GM21786 (cell line): ENCODE results near the gene RASA1.

Source experiments
- ATAC-seq: cut with Tn5 transposase; IDR thresholded peaks from one replicate; pipeline ENCODE4 v1.9.1; 2021; ENCODE audit not compliant: unreplicated experiment

Gene RASA1

DNA sequence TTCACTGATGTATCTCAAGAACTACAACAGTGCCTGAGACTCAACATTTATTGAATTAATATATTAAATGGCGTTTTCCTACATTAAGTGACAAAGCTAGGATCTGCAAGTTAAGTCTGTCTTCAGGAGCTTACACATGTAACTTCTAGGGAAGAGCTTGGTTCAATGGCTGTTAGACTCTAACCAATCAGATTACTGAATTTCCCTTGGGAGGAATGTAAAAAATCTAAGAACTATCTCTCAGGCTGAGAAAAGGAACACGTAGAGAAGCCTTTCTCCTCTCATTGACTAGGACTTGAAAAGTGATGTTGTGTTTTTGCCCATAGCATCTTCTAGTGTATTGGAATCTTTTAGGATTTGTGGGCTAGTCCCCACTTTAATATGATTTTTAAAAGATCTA, 91.4 kb downstream of the RASA1 start:
- ATAC-seq, result no peak

DNA sequence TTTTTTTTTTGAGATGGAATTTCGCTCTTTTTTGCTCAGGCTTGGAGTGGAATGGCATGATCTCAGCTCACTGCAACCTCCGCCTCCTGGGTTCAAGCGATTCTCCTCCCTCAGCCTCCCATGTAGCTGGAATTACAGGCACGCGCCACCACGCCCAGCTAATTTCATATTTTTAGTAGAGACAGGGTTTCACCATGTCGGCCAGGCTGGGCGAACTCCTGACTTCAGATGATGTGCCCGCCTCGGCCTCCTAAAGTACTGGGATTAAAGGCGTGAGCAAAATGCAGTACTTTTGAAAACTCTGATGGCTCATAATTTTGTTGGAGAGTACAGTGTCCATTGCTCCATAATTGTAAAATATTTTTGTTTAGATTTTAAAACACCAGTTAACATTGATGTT, 92.4 kb downstream of the RASA1 start:
- ATAC-seq, result no peak

DNA sequence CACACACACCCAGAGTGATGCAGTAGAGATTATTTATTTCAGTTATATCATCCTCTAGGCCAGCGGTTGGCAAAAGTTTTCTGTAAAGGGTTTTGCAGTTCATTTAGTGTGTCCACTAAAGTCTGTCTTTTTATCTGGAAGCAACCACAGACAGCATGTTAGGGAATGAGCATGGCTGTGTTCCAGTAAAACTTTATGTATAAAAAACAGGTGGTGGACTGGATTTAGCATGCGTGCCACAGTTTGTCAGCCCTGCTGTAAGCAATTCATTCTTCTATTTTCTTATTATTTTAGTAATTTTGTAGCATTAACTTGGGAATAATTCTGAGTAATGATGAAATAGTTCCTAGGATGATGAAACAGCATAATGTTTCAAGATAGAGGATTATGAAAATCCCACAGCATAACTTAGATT, 93.4 kb downstream of the RASA1 start:
- no peak for ATAC-seq

DNA sequence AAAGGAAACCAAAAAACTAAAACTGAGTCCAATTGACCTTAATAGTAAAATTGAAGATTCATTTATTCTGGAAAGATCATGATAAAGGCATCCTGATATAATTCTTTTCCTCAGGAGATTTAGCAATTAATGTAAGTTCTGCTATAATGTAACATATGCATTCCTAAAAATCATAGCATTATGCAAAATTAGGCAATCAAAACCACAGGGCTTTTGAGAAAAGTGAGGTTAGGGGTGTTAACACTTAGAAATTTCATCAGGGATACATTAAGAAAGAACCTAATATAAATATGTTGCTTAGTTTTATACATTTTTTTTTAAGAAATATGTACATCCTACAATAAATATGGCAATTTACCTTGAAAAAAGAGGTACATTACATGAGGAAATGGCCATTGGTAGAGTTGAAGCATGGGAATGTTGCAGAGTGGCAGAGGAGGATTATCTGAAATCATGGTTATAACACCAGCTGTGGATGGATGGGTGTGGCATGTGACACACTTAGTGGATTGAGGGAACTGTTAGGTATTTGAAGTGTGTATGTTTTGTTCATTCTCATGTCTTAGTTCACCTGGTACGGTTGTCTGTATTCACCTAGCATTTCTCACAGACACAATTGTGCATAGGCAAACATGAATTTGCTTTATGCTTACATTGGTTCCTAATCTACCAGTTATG, 94.0 kb downstream of the RASA1 start:
- ATAC-seq, result no peak

DNA sequence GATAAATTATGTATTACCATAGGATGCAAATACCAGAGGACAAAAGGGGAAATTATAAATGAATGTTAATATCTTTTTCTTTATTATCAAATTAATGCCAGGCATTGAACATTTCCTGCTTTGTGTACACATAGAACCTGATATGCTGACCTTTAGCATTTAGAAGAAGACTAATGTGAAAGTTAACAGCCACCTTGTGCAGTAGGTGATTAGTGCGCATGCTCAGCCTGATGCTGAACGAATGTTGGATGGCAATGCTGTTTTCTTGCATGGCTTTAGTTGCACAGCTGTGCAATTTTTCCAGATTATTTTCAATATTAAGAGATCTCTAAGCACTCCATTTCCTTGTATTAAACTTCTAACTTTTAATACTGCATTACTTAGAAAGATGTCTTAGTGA, 99.6 kb downstream of the RASA1 start:
- ATAC-seq, result no peak

DNA sequence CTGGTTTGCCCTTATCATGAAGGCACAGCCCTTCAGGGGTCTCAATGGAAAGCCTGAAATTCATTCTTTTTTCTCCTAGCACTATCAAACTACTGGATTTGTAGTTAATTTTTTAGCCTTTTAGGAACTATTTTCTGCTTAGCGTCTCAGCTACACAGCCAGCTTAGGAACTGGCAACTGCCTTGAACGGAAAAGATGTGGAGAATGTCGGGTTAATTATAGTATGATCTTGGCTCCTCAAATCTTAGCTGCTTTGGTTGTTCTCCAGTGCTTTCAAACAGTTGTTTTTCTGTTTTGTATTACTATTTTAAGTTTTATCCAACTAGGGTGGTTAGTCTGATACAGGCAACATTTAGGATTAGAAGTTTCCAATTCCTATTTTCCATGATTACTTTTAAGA, 100.9 kb downstream of the RASA1 start:
- no peak for ATAC-seq

DNA sequence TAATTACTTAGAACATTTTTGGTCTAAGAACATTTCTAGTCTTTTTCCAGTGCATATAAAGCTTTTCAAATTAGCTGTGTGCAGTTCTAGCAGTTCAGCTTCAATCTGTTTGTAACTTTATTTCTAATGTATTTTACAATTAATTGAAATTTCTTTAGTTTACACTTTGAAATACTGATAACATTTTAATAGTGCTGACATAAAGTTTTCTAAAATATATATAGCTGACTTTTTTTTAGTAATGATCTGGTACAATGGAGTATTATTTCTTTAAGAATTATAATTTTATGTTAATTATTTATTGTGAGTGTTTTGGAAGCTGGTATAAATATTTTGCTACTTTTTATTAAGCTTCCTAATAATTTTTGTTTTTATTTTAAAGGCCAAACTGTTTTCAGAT, 101.7 kb downstream of the RASA1 start:
- no peak for ATAC-seq

DNA sequence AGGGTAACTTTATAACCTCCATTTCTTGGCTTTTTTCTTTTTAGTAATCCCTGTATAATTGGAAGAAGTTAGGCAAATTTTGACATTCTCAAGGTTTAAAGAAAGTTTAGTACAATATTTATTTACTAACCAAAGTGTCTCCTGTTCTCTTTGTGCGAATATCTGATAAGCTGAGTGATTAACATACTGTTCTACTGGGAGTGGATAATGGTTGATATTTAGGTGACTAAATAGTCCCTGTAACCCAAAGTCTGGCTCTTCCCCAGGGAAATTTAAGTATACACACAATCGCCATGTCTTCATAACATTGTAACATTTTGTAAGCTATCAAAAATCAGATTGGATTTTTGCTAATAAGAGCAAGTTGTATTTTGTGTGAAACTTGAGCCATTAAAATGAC, 105.0 kb downstream of the RASA1 start:
- no peak for ATAC-seq

DNA sequence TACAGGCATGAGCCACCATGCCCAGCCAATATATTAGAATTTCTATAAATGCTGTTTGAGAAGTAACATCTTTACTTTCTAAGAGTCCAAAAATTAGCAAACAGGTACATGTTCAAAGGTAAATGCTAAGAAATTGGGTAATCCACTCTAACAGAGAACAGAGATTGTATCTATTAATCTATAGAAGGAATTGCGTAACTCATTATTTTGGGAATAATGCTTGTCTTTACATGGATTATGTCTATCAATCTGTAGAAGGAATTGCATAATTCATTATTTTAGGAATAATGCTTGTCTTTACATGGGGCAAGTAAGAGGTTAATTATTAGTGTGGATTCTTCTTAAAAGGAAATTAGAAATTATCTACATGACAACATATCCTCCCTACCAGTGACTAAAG, 114.5 kb downstream of the RASA1 start:
- ATAC-seq, result no peak

DNA sequence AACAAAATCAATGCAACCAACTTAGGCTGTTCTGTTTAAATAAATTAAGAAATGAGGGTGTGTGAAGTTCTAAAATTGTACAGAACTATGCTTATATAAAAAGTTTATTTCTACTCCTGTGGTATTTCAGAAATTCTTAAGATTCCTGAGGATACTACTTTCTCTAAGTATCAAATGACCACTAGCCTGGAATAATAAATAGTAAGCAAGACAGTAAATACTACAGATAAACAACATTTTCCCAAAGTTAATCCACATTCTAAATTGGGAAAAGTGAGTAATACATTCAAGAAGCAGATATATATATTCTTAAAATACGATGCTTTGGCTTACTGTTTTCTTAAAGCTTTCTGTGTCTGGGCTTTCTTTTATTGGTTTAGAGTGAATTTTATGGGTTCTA, 115.5 kb downstream of the RASA1 start:
- ATAC-seq, result no peak

DNA sequence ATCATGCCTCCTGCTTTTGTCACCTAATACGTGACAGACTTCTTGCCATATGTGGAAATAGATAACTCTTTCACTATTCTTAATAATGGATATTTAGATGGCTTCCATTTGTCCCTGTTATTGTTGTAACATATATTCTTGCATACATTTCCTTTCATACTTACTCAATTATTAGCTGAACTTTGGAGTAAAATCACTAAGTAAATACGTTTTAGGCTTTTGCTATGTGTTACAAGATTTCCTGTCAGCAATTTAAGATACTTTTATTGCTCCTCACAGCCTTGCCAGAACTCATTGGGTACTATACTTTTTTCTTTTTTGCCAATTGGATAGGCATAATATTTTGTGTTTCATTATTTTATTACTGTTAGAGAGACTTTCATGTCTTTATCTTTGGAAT, 118.1 kb downstream of the RASA1 start:
- ATAC-seq, result no peak

DNA sequence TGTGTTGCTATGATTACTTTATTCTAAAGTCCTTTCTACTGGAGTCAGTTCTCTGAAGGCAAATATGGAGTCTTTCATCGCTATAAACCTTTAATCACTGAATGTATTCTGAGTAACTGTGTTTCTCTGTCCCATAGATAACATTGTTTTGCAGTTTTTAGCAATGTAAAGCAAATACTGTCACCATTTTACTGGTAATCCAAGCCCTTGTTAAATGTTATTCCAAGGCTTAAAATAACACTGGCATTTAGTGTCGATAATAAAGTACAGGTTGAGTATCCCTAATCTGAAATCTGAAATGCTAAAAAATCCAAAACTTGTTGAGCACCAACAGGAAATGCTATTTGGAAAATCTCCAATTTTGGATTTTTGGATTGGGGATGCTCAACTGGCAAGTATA, 120.4 kb downstream of the RASA1 start:
- ATAC-seq, result no peak

DNA sequence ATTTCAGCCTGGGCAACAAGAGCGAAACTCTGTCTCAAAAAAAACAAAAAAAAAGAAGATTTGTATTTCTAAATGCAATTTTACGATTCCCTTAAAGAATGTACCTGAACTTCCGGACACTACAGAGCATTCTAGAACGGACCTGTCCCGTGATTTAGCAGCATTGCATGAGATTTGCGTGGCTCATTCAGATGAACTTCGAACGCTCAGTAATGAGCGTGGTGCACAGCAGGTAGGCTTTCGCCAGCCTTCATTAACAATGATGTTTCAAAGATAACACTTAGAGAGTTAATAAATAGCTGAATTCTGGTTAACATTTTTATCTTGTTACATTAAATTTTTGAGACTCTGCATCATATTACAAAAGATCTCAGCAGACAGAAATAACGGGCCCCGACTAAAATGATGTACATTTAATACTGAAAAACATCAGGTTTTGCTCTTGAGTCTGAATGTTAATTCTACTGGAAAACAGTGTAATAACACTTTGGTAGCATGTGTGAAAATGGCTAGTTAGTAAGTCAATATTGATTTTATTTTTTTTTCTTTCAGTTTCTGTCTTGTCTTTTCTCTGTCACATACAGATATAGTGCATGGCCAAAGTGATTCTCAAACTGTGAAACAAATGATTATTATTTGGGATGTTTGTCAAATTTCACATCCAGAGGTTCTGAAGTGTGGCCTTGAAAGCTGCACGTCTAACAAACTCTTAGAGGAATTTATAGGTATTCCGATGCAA, 121.8 kb downstream of the RASA1 start:
- ATAC-seq, result no peak

DNA sequence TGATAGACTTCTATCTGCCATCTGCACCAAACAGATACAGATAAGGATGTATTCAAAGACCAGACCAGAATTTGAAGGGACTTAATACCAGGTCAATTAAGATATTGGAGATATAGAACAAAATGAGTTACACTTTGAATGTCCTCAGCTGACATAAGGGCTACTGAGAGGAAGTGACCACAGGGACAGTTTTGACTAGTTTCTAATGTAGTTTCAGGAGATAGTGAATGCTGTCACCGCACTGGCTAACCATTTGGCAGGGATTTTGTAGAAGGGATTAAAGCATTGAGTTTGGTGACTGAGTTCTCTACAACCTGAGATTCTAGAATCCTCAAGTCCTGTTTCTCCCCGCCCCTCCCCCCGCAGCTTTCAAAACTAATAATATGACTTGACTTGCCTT, 122.4 kb downstream of the RASA1 start:
- ATAC-seq, result no peak

DNA sequence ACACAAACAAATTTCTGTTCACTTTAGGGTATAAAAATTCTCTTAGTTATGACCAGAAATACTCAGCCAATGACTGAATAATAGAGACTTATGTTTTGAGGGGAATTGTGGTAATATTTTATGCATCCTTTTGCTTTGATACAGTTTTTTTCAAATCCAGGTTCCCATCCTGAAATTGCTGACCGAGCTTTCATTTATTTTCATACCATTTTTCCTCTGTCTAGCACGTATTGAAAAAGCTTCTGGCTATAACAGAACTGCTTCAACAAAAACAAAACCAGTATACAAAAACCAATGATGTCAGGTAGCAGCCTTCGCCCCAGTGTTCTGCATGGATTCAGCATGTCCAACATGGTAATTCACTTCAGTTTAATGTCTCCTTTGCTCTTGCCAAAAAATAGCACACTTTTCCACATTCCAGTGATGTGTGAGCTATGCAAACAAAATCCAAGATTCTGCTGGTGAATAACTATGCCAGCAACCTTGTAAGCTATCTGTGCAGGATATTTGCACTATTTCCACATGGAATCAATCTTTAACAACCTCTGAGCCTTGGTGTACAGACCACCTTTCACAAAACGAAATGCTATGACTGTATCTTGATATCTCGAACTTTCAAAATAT, 123.0 kb downstream of the RASA1 start:
- no peak for ATAC-seq

DNA sequence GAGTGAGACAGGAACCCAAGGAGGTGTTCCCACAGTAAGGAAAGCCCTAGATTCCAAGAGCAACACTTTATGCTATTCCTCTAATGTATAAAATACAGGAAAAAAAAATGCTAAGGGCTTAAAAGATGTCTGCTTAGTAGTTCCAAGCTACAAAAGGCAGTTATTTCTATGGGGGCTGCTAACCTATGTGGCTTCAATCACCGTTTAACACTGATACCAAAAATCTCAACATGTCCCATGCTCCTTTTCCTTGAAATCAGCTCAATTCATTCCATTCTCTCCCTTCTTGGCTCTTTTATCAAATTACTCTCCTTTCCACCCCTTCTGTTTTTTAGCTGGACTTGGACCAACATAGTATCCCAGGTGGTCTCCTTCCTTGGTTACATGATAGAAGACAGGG, 124.5 kb downstream of the RASA1 start:
- ATAC-seq, result no peak

DNA sequence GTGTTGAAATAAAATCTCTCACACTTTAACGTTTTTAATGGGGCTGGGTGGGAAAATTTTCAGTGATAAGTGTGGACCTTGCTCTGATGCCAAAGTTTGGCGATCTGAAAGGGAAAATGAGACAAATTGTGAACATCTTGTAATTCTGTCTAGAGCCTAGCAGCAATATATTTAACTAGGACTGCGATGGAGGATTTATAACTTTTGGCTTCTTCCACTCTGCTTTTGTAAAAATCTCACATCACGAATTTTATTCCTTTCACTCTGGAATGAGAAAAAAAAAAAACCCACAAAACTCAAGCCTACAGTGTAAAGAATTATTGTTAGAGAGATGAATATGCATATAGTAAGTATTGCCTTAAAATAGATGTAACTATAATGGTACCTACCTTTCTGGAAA, 125.1 kb downstream of the RASA1 start:
- ATAC-seq, result no peak

DNA sequence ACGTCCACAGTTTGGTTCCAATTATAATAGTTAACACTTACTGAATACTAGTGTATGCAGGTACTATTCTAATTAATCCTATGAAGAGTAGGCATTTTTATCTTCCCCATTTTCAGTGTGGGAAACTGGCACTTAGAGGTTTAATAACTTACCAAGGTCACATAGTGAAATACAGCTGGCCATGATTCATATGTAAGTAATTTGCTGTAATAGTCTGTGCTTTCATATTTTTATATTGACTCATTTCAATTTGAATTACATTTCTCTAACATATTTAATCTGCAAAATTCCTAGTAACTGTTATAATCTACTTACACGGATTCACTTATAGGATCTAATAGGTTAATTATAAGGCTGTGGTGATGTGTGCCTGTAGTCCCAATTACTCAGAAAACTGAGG, 125.6 kb downstream of the RASA1 start:
- no peak for ATAC-seq

DNA sequence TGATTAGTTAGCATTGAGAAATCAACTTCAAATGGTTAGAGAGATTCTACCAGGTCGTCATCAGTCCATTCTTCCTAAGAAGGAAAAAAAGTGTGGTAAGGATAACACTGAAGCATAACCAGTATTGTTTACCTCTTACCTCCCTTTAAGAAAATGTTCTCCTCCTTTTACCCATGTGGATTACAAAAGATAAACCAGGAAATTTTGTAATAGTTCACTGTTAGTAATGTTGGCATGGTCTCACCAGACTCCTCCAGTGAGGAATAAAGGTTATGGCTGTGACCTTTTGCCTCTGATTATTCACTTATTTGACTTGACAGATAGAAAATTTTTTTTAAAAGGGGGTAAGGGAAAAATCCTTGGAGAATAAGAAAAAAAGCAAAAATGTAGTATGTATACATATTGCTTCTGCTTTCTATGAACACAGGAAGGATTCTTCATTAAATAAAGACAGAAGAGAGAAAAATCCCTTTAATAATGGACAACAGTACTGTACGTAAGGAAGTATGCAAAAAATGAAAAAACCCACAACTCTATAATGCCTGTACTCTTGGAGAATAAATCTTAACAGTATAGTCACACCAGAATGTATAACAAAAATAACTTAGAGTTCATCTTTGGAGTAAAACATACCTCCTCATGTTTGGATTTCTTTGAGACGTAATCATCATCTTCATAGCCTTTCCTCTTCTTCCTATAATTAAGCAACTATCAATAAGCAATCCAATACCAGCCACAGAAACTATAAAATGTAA, 126.9 kb downstream of the RASA1 start:
- ATAC-seq, result no peak

DNA sequence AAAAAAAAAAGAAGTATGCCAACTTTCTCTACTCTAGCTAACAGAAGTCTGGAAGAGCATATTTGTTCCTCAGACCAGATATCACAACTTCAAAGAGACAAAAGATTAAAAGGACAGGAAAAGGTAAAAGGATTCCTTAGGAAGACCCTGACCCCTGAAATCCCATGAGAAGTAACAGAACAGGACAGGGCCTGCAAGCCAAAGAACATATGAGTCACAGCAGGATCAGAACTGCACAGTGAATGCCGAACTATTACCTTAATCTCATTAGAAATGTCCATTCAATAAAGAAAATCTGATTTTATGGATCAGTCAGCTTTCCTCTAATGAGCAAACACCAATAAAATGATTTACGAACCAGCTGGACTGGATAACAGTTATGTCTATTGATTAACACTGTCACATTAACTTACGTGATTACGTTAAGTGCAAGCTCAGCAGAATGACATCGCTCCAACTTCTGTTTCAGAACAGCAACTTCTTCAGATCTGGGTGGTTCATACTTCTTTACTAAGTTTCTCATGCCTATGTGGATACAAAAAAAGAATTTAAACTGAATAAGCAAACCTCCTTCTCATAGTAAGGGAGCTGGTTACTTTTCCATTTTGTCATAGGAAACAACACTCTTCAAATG, 131.4 kb downstream of the RASA1 start:
- no peak for ATAC-seq

DNA sequence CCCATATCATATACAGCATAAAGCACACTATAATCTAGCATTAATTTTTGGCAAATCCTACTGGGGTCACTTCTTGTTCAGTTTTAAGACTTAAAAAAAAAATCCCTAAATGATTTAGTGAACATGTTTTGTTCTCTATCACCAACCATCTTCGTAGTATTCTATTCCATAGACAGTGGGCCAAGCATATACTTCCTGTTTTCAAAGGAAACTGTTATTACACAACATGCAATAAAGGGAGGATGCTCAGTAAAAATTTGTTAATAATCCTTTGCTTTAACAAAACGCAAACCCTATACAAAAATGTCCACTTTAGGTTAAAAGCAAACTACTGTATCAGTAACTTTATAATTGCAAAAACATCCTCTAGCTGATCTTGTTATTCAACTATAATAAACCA, 132.0 kb downstream of the RASA1 start:
- ATAC-seq, result no peak
